GM21717 (cell line): ENCODE measurements around the gene KNOP1.

Experiments
- ATAC-seq: cut with Tn5 transposase; IDR thresholded peaks from one replicate; pipeline ENCODE4 v1.9.1; 2021; ENCODE audit warnings: mild to moderate bottlenecking, moderate library complexity; ENCODE audit not compliant: unreplicated experiment

KNOP1 gene, protein sequence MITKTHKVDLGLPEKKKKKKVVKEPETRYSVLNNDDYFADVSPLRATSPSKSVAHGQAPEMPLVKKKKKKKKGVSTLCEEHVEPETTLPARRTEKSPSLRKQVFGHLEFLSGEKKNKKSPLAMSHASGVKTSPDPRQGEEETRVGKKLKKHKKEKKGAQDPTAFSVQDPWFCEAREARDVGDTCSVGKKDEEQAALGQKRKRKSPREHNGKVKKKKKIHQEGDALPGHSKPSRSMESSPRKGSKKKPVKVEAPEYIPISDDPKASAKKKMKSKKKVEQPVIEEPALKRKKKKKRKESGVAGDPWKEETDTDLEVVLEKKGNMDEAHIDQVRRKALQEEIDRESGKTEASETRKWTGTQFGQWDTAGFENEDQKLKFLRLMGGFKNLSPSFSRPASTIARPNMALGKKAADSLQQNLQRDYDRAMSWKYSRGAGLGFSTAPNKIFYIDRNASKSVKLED

DNA sequence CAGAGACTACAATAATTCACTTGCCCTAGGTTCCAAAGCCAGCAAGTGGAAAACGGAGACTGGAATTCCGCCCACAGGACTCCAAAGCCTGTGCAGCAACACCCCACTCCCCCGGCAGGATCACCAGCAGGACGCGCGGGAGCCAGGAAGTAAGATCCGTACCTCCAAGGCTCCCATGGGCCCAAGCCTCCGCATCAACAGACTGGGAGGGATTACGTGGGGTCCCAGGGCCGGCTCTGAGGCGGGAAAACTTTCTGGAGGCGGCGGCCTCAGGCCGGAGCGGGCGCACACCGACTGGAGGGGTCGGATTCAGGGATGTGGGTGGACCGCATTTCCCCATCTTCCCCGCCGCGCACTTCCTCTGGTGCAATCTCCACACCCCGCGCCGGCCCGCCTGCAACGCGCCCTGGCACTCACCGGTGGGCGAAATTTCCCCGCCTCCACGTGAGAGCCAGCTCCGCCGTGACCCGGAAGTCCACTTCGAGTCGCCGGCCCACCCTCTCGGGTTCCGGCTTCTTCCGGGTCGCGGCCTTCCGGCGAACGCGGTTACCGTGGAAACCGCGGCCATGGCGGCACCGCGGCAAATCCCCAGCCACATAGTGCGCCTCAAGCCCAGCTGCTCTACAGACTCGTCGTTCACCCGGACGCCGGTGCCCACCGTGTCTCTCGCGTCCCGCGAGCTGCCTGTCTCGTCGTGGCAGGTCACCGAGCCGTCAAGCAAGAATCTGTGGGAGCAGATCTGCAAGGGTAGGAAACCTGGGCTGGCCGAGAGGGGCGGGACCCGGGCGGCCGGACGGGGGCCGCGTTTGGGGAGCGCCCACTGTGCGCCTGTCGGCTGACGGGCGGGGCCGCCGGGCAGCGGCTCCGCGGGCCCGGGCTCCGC lies at the start of gene KNOP1, which contains the start of gene IQCK:
Gene KNOP1, minus strand, starts transcription at position 487 of the 883 bp plus-strand sequence. CDS start 3,192 bp downstream, outside the sequence.
Gene IQCK, plus strand, starts transcription at position 531 of the 883 bp plus-strand sequence. Its CDS starts 36 bp downstream, at position 567.
- ATAC-seq: peak; percentile 92

DNA sequence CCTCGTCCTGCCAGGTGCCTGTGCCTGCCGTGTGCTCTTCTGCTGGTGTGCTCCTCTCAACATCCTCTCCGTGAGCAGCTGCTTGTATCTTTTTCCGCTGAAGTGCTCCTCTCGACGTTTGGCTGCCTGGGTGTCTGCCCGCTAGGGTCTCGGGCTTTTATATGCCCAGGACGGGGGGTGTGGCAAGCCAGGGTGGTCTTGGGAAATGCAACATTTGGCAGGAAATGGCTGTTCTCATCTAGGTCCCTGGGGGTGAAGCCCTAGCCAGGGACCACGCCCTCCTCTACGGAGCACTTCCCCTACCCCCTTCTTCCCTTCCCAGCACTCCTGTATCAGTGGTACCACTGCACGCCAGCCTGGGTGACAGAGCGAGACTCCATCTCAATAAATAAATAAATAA lies 49.5 kb upstream of the KNOP1 start:
- no peak for ATAC-seq

DNA sequence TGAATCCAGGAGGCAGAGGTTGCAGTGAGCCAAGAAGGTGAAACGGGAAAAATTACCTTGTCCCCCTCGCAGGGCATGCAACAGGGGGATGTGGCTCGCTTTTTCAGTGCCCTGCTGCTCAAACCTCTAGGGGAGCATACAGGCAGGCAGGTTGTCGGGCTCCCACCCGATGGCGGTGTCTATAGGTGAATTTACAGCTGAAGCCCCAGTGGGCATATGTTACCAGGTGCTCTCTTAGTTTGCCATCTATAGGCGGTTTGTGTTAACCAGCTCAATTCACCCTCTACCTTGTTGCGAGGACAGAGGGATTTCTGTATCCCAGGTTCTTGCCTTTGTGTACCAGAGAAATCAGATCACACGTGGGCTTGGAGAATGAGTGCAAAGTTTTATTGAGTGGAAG lies 49.0 kb upstream of the KNOP1 start:
- ATAC-seq: no peak

DNA sequence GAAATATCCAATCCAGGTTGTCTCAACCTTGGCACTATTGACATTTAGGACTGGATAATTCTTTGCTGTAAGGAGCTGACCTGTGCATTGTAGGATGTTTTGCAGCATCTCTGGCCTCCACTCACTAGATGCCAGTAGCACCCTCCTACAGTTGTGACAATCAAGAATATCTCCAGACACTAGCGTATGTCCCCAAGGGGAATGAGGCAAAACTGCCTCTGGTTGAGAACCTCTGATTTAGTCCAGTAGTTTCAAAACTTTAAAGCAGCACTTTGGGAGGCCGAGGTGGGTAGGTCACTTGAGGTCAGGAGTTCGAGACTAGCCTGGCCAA lies 48.5 kb upstream of the KNOP1 start:
- no peak for ATAC-seq

DNA sequence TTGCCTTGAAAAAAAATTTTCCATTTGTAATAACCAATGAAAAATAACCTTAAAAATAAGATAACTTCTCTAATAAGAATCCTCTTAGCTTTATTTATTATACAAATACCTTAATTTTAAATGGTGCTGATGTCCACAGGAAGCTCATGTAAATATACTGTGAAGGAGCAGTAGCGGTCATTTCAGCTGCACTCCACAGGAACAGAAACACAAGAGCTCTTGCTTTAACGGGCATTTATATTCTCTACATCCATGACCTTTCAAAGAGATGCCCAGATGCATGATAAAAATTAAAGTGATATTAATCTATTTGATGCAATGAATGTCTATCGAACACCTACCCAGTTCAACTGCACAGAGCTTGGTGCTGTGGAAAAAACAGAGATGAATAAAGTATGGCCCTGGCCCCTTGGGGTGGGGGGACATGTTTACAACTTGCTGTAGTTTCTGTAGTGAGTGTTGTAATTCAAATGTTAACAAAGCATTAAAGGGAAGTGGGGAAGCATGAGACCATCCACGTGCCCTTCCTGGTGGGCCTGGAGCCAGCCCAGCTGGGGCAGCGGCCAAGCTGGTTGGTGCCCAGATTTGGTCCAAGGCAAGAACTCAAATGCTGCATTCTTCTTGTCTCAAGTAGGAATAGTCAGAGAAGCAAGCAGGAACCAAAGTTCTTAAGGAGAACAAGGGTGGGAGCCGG lies 48.0 kb upstream of the KNOP1 start:
- ATAC-seq: no peak

DNA sequence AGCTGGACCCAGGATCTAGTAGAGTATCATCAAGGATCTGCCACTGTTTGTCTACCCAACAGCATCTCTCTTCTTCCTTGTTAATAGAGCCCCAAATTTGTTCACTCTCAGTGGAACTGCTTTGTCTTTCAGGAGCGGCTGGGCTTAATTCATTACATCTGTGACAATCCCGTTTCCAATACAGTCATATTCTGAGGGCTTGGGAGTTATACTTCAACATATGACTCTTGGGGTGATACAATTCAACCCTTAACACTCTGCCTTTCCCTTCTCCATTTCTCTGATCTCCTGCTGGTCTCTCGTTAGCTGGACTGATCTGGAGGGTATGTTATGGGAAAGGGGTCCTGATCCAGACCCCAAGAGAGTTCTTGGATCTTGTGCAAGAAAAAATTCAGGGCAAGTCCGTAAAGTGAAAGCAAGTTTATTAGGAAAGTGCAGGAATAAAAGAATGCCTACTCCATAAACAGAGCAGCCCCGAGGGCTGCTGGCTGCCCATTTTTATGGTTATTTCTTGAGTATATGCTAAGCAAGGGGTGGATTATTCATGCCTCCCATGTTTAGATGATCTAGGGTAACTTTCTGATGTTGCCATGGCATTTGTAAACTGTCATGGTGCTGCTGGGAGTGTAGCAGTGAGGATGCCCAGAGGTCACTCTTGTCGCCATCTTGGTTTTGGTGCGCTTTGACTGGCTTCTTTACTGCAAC lies 42.5 kb upstream of the KNOP1 start:
- ATAC-seq: no peak

DNA sequence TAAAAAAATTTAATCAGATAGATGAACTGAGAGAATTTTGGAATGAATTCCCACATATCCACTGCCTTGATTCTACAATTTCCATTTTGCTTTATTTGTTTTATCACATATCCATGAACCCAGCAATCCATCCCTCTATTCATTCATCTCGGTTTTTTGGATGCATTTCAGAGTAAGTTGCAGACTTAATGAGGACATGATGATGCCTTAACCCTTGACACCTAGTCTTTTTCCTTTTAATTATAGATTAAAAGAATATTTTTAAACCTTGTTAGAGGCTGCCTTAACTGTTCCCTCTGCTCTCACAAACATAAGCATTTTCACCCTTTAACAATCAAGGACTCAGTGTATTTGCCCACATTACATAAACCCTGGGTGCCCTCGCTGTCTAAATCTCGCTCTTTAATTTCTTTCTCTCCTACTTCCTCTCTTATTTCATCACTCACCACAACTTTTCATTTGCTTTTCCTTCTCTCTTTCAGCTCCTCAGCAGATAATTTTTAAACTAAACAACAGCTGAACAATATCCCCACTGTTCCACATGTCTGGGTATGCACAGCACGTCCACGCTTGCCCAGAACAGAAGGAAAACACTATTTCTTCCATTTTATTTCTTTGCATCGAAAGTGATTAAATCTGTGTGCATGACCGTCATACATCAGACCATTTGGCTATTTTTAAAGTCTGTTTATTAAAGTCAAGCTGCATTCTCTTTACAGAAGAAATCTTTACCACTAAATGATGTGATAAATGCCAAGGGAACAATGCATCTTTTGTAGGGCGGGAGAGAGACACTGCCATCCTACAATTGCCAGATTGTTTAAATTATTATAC lies 40.0 kb upstream of the KNOP1 start:
- ATAC-seq: no peak

DNA sequence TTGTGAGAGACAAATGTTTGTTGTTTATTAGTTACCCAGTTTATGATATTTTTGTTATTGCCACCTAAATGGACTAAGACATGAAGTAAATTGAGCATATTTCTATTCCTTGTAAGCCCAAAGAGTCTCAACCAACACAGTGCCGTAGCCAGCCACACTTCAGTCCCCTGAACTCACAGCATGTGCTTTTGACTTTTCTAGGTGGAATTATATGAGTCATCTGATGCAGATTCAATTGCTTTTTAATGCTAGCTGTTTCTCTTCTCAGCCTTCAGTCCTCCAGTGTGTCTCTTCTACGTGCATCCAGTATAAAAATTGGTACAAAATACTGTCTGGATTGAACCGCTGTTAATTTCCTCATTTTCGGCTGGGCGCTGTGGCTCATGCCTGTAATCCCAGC lies 39.0 kb upstream of the KNOP1 start:
- no peak for ATAC-seq

DNA sequence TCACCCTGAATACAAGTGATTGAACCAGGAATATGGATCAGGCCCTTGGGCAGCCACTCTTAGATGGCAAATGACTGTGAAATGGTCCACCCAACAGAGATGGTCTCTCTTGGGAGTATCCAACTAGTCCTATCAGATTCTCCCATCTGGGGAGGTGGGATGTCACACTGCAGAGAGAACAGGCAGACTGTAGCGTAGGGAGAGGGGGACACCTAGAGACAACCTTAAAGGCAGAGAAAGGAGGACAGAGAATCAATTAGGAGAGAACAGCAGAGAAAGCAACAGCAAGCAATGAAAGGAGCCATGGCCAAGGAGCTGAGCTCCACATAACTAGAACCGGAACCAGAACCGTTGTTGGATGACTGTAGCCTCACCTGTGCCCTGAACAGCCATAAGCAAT lies 37.2 kb upstream of the KNOP1 start:
- ATAC-seq: no peak

DNA sequence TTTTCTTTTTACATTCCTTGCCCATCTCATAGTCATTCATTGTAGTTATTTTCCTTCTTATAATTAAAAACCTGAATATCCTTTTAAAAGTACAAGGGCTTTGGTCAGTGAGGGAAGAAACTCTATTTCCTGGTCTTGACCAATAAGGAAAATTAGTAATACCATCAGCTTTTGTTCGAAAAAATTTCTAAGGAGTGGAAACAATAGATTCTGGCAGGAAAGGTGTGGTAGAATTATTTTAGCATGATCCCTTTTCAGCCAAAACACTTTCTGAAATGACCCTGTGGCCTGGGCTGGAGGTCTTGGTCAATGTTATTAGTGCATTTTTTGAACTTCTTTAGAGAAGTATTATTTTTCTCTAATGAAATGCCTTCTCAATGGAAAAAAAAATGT lies 36.6 kb upstream of the KNOP1 start:
- ATAC-seq: no peak

DNA sequence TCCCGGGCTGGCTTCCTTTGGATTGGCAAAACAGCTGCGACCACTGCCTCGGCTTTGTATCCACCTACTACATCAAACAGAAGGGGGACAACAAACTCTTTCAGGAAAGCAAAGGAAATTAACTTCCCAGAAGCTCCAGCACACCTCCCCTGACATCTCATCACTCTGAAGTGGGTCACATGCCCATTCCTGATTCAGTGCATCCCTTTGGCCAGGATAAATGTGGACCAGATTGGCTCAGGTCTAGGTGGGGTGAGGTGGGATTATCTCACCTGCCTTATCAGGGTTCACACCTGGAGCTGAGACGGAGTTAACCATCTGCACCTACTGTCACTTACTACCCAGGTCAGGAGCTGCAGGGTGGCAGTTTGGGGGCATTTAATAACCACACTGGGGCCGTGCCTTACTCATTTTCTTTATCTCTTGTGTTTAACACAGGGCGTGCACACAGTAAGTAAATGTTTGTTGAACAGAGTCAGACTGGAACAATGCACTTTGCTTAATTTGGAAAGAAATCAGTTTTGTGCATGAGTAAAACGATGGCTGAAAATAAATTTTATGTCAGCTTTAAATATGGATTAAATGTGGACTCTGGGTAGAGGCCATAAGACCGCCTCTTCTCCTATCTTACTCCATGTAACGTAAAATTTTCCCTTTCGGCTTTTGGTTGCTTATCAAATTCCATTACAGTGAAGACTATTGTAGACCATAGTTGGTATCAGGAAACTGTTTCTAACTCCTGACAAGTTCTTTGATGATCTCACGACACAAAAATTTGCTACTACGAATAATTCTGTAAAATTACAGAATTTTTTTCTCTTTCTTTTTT lies 36.0 kb upstream of the KNOP1 start:
- no peak for ATAC-seq

DNA sequence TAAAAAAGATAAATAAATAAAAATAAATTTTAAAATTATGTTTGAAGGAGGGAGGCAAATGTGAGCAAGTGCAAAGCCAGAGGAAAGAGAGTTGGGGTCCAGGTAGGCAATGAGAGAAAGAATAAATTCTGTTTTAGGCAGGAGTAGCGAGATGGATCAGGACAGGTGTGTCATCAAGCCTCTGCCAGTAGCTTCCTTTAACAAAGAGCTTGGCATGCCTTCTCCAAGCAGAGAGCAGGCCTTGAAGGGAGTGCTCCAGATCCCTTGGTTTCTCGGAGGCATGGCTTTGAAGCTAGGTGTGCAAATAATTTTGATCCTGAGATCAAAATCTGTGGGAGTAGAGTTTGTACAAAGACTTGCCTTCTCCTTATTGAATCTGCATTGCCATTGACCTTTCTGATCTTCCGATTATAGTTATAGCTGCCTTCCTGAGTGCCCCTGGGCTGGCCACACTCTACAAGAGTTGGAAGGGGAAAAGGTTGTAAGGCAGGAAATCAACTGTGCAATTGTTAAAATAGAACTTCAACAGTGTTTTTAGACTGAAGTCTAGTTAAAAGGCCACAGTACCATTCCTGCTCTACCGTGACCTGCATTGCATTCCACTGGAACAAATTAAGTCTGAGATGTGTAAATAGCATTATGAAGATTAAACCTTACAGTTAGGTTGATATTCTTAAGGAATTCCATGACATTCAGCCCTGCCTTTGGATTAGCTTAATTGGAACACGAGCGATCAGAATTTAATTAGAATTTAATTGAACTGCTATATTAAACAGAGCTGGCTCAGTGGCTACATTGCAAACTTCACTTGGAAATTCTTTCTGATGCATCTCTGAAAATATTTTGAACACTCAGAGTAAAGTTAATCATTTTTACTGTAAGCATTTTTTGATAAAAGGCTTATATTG lies 33.7 kb upstream of the KNOP1 start:
- ATAC-seq: no peak

DNA sequence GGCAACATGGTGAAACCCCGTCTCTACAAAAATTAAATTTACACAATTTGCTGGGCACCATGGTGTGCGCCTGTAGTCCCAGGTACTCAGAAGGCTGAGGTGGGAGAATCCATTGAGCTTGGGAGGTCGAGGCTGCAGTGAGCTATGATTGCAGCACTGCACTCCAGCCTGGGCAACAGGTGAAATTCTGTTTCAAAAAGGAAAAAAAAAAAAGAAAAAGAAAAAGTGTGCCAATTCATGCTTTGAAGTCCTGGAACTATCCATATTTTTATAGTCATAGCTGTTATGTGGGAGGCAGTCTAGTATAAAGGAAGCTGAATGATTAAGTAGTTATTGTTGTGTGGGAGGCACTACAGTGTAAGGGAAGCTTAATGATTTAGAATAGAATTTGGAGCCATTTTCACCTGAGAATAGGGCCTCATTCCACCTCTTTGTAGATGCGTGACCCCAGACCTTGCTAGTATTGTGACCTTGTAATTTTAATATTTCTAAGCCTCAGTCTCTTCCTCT lies 31.6 kb upstream of the KNOP1 start:
- ATAC-seq: no peak

DNA sequence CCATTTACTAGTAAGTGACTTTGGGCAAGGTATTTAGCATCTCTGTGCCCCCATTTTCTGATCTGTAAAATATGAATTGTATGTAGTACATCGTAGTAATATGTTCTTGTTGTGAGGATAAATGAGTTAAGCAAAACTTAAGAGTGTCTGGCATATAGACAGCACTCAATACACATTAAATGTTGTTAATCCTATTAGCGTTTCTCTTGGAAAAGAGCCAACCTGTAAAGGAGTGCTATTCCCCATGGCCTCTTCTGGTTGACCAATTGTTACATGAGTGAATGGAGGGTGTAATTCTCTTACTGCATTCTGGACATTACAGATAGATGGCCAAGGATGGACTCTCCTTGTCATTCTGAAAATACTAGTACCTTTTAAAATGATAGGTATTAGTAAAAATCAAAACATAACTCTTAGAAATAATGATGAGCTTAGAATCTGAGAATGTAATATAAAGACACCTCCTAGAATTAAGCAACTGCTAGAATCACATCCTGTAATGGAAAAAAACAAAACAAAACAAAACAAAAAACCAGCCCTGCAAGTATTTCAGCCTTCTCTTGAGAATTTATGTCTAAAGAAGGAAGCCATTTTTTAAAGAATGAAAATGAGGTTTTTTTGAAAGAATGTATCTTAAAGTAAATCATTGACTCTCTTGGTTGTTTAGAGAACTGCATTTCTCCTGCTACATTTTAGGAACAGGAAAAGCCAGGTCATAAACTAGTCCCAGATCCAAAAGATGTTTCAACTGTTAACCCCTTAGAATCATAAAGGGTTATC lies 30.6 kb upstream of the KNOP1 start:
- no peak for ATAC-seq

DNA sequence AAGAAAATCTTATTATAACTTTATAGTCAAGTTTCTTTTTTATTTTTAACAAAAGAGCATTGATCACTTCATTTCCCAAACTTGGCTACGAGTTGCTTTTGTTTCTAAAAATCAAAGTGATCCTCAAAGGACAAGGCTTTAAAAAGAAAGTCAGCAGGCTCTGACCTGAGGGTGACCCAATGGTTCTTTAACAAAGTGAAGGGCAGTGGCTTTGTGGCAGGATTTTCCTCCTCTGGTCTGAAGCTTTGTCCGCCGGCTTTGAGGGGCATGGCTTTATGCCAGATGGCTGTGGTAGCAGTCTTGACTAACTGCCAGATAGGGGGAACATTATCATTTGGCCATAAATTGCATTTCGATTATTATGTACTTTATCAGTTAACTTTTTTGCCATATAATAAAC lies 28.5 kb upstream of the KNOP1 start:
- no peak for ATAC-seq

DNA sequence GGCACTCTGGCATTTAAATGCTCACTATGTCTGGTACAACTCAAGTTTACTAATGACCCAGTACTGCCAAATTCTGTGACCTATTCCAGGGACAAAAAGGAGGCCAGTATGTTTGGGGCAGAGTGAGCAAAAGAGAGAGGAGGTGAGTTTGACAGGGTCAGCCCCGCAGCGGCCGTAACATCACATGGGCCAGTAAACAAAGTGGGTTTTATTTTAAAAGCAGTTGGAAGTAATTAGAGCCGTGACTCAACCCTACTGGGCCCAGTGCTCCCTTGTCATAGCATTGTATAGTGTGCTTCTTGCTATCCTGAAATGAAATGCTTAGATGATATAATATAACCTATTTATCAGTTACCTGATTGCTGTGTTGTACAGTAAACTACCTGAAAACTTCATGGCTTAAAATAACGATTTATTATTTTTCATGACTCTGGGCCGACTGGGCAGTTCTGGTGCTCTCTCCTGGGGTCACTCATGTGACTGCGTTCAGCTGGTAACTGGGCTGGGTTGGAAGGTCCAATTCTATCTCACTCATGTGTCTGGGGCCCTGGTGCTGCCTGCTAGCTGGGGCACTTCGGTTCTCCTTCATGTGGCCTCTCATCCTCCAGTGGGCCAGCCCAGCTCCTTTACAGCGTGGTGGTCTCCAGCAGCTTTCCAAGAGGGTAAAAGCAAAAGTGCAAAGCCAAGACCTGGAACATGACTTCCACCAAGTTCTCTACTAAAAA lies 27.4 kb upstream of the KNOP1 start:
- no peak for ATAC-seq
